K562 (cell line): ENCODE data around the gene SLMAP. TPM values are rescaled to one million over a fixed set of nuclear protein-coding genes. Genes with fewer than 3 reads are reported as not detected.

Experiments
- ATAC-seq: fragments of 200-7000 bp; cut with Tn5 transposase; 3 replicates; pipeline ENCODE4 v1.9.1; 2020; ENCODE audit warnings: moderate library complexity
- BruUV-seq: library from RNA; stranded (reverse); fragments of 400-500 nt; replicated peaks from 2 replicates; lab custom pipeline; 2021; lab: Mats Ljungman, UMichigan
- CTCF ChIA-PET: fragments of 300-600 bp; formaldehyde crosslinking; extraction: SDS; loops from one replicate; lab custom pipeline; 2021; ENCODE audit warnings: low intra/inter-chr PET ratio; lab: Yijun Ruan, JAX
- POLR2A ChIA-PET: fragments of 300-600, 350-650 bp; sonication (Branson Sonifier 250); formaldehyde crosslinking; extraction: SDS; loops from one replicate; lab custom pipeline; 2021; ENCODE audit warnings: antibody characterized with exemption, inconsistent platforms; lab: Yijun Ruan, JAX
- DNase-seq, 4 experiments: peaks; one replicate each; pipeline versions ENCODE4 v3.0.0 to v3.0.0-alpha.2; 2011 to 2018; ENCODE audit warnings: low spot score in 3 of 4, mixed read lengths in 3 of 4; ENCODE audit errors: extremely low read depth in 1 of 4
- FAIRE-seq: peaks from 2 replicates; lab custom pipeline; 2011; peaks lifted over from hg19 to GRCh38; lab: Jason Lieb, UNC
- H2AFZ ChIP-seq: 2 replicates; pipeline ENCODE4 v1.6.0; 2011; ENCODE audit warnings: low read depth, low read length, control low read depth, inconsistent platforms
- H3K27ac ChIP-seq: fragments of 200-600 bp; 3 replicates; pipeline ENCODE4 v1.8.0; 2011; ENCODE audit warnings: low read depth, mild to moderate bottlenecking, control low read depth, inconsistent platforms, low read length, moderate library complexity, mixed read lengths; ENCODE audit errors: extremely low read depth
- H3K27me3 ChIP-seq, 2 experiments: fragments of 300-600 bp in 1 of 2; 2 replicates in 1 of 2; 3 replicates in 1 of 2; pipeline versions ENCODE4 v1.6.0 to v1.8.0; 2011; ENCODE audit warnings: inconsistent platforms in 2 of 2, low read length in 2 of 2, mild to moderate bottlenecking in 1 of 2, mixed read lengths in 1 of 2, moderate library complexity in 1 of 2; ENCODE audit not compliant: control insufficient read depth in 2 of 2, insufficient read depth in 2 of 2
- H3K36me3 ChIP-seq: fragments of 300-600 bp; 3 replicates; pipeline ENCODE4 v1.8.0; 2011; ENCODE audit warnings: mild to moderate bottlenecking, low read length, inconsistent platforms; ENCODE audit not compliant: control insufficient read depth, insufficient read depth
- H3K4me1 ChIP-seq, 2 experiments: fragments of 200-600 bp in 1 of 2; replicated peaks in 1 of 2; 2 replicates in 1 of 2; 3 replicates in 1 of 2; pipeline versions ENCODE4 v1.5.1 to v1.8.0; 2011; ENCODE audit warnings: inconsistent platforms in 2 of 2, low read length in 2 of 2, mild to moderate bottlenecking in 1 of 2, mixed read lengths in 1 of 2, moderate library complexity in 1 of 2; ENCODE audit not compliant: control insufficient read depth in 2 of 2, insufficient read depth in 2 of 2
- H3K4me2 ChIP-seq: 2 replicates; pipeline ENCODE4 v1.6.1; 2011; ENCODE audit warnings: low read length, control low read depth, inconsistent platforms, mixed read lengths; ENCODE audit not compliant: insufficient read depth
- H3K4me3 ChIP-seq: fragments of 200-600 bp; sonication (generic), shearing (Covaris generic); 2 replicates; pipeline ENCODE4 v1.5.1; 2016; ENCODE audit warnings: control low read depth, inconsistent platforms
- H3K79me2 ChIP-seq: fragments of 200-600 bp; 3 replicates; pipeline ENCODE4 v1.8.0; 2011; ENCODE audit warnings: low read length, inconsistent platforms; ENCODE audit not compliant: control insufficient read depth, insufficient read depth
- H3K9ac ChIP-seq, 2 experiments: 2 replicates each; pipeline versions ENCODE4 v1.6.0 to v1.6.1; 2011; ENCODE audit warnings: low read depth in 2 of 2, low read length in 2 of 2, control low read depth in 1 of 2, inconsistent platforms in 1 of 2, mild to moderate bottlenecking in 1 of 2, mixed read lengths in 1 of 2; ENCODE audit not compliant: insufficient read depth in 1 of 2
- H3K9me1 ChIP-seq: one replicate; pipeline ENCODE4 v1.6.0; 2011; ENCODE audit warnings: inconsistent platforms, mild to moderate bottlenecking, low read length, moderate library complexity; ENCODE audit not compliant: control insufficient read depth, insufficient read depth
- H3K9me3 ChIP-seq: replicated peaks from 2 replicates; pipeline ENCODE4 v1.5.1; 2011; ENCODE audit warnings: low read depth, low read length, inconsistent platforms; ENCODE audit not compliant: control insufficient read depth, insufficient read depth
- H4K20me1 ChIP-seq: replicated peaks from 2 replicates; pipeline ENCODE4 v1.6.1; 2011; ENCODE audit warnings: low read length, inconsistent platforms, mixed read lengths; ENCODE audit not compliant: control insufficient read depth, insufficient read depth
- RAD21 ChIP-seq, 2 experiments: fragments of 250-450 bp in 1 of 2; fragments of 450-650 bp in 1 of 2; sonication (Bioruptor Pico) in 1 of 2; formaldehyde crosslinking in 1 of 2; IDR thresholded peaks in 1 of 2; conservative IDR thresholded peaks in 1 of 2; 2 replicates each; pipeline versions ENCODE4 v1.4.0 to v1.8.0; 2020 to 2022; ENCODE audit warnings: mild to moderate bottlenecking in 2 of 2, moderate library complexity in 1 of 2
- TBL1XR1 ChIP-seq, 2 experiments: IDR thresholded peaks; 2 replicates each; pipeline ENCODE4 v1.6.1; 2012; ENCODE audit warnings: improper control_type of control experiment in 2 of 2, low read length in 2 of 2, mild to moderate bottlenecking in 1 of 2
- WGBS: fragments of 100-300 bp; shearing (Covaris generic); methylation state at CpG from one replicate; pipeline ENCODE4 v1.1.6; 2016; ENCODE audit warnings: low coverage, mixed read lengths; ENCODE audit not compliant: insufficient coverage; ENCODE audit errors: missing lambda C conversion rate; 5-methylcytosine and 5-hydroxymethylcytosine counted together
- in situ Hi-C: fragments of 300-500 bp; cut with MboI; formaldehyde crosslinking; loops from 4 replicates; pipeline ENCODE4 v1.15.0; 2018; ENCODE audit warnings: inconsistent platforms, mixed read lengths
- intact Hi-C: fragments of 100-400 bp; cut with micrococcal nuclease; formaldehyde crosslinking; loops from 2 replicates; pipeline ENCODE4 v1.14.2; 2022
- polyA plus RNA-seq, 8 experiments: library from polyadenylated mRNA; depleted of rRNA in 4 of 8; stranded (reverse) in 5 of 8; unstranded in 3 of 8; fragments of >200 nt; fragmentation: Nextera tagmentation in 2 of 8; fragmentation: Illumina TruSeq in 1 of 8; extraction: Ambion mirVana in 2 of 8; extraction: Trizol in 1 of 8; gene quantifications; 2 replicates each; pipeline versions ENCODE4 v1.2.1 to v1.2.3, GENCODE V29; 2011 to 2014; ENCODE audit warnings: inconsistent platforms in 1 of 8, missing spikeins in 1 of 8
- total RNA-seq, 7 experiments: library from RNA; depleted of rRNA in 6 of 7; stranded (reverse); fragments of >200 nt in 6 of 7; fragmentation: Illumina TruSeq in 2 of 7; extraction: Trizol in 2 of 7; gene quantifications; 2 replicates each; pipeline versions ENCODE4 v1.2.1 to v1.2.3, GENCODE V29; 2011 to 2021; ENCODE audit warnings: low replicate concordance in 1 of 7
- TF ChIP-seq, protein P1 (sequence below): fragments of 450-650 bp; IDR thresholded peaks from 2 replicates; pipeline ENCODE4 v1.7.1; 2018; ENCODE audit warnings: mild to moderate bottlenecking, low read depth; ENCODE audit not compliant: partially characterized antibody

Gene SLMAP
- total and polyA plus RNA-seq, 9 of the 15 experiments (the other 6 are each of a cell fraction or from before 2014, with no cell fraction given), result 12.1 to 50.7 (median 28.3) TPM

DNA sequence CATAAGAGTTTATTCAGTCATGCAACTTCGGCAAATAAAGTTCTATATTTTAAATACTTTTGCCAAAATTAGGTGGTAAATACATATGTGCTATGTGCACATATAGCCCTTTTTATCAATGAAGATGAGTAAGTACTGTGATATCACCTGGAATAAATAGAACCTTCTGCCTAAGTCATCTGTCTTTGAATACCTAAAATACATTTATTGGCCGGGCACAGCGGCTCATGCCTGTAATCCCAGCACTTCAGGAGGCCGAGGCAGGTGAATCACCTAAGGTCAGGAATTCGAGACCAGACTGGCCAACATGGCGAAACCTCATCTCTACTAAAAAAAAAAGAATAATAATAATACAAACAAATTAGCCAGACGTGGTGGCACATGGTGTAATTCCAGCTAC lies 178.3 kb downstream of the SLMAP start:
- Histone ChIP-seq H3K9ac (no peak overlapping the region), H3K4me3 (no peak overlapping the region), H2AFZ (no peak overlapping the region), H3K4me1 (peaks cover 0 to 3% of the 10 kb centered on the region in 2 experiments; a peak in 2 of 5 replicates), H3K9me1 (no peaks in the 10 kb centered on the region), H3K27ac (no peak overlapping the region), H3K27me3 (no peaks in the 10 kb centered on the region), H3K36me3 (peaks cover 6% of the 10 kb centered on the region; the same call in 2 of the 3 replicates), H3K9me3 (no peaks in the 10 kb centered on the region), H4K20me1 (no peaks in the 10 kb centered on the region), H3K4me2 (no peak overlapping the region), H3K79me2 (no peaks in the 10 kb centered on the region)
- no TSS peak for BruUV-seq
- 87% methylated on average over 7 of the region's 7 CpGs for WGBS
- DNase-seq (no peak), ATAC-seq (no peak), FAIRE-seq (no peak)
- CTCF ChIA-PET, result no interaction called here
- TF ChIP-seq, protein P1, sequence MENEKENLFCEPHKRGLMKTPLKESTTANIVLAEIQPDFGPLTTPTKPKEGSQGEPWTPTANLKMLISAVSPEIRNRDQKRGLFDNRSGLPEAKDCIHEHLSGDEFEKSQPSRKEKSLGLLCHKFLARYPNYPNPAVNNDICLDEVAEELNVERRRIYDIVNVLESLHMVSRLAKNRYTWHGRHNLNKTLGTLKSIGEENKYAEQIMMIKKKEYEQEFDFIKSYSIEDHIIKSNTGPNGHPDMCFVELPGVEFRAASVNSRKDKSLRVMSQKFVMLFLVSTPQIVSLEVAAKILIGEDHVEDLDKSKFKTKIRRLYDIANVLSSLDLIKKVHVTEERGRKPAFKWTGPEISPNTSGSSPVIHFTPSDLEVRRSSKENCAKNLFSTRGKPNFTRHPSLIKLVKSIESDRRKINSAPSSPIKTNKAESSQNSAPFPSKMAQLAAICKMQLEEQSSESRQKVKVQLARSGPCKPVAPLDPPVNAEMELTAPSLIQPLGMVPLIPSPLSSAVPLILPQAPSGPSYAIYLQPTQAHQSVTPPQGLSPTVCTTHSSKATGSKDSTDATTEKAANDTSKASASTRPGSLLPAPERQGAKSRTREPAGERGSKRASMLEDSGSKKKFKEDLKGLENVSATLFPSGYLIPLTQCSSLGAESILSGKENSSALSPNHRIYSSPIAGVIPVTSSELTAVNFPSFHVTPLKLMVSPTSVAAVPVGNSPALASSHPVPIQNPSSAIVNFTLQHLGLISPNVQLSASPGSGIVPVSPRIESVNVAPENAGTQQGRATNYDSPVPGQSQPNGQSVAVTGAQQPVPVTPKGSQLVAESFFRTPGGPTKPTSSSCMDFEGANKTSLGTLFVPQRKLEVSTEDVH, result no peak
- TF ChIP-seq TBL1XR1 (IDR thresholded peaks at IDR 0.05; ENCODE audit: low read length in 2 of 2) (no peak), RAD21 (CRISPR knock-in tag; conservative IDR thresholded peaks at IDR 0.05 in 1 of 2, IDR thresholded peaks at IDR 0.05 in 1 of 2) (no peak)
- intact Hi-C loops (no loop called here), in situ Hi-C loops (no loop called here)
- POLR2A ChIA-PET, result interaction anchor here (1.2 to 1.3 kb wide), 2 partner anchors 10 to 32 kb away, joined by 3 read pairs; no protein-coding TSS in a partner anchor
